Loucy (cell line): Measurements from ENCODE around the gene GMIP.

Experiments used
- H2AFZ ChIP-seq: fragments of 200-600 bp; sonication (generic); 2 replicates; pipeline ENCODE4 v1.6.0; 2016; ENCODE audit warnings: antibody characterized with exemption, mild to moderate bottlenecking, low read length, moderate library complexity
- H3F3A ChIP-seq: fragments of 200-600 bp; 2 replicates; pipeline ENCODE4 v1.6.0; 2016; ENCODE audit warnings: antibody characterized with exemption, low read depth, mild to moderate bottlenecking
- H3K27me3 ChIP-seq: fragments of 200-600 bp; sonication (generic); 2 replicates; pipeline ENCODE4 v1.6.1; 2014; ENCODE audit warnings: low read length, mild to moderate bottlenecking; ENCODE audit not compliant: insufficient read depth, poor library complexity, severe bottlenecking
- H3K36me3 ChIP-seq: fragments of 200-600 bp; sonication (generic); 2 replicates; pipeline ENCODE4 v1.6.1; 2016; ENCODE audit warnings: low read length; ENCODE audit not compliant: insufficient read depth
- H3K4me1 ChIP-seq: fragments of 200-600 bp; sonication (generic); 2 replicates; pipeline ENCODE4 v1.5.1; 2014; ENCODE audit warnings: low read length, mild to moderate bottlenecking; ENCODE audit not compliant: insufficient read depth, poor library complexity, severe bottlenecking
- H3K4me2 ChIP-seq: fragments of 200-600 bp; sonication (generic); 2 replicates; pipeline ENCODE4 v1.6.0; 2014; ENCODE audit warnings: antibody characterized with exemption, low read length, low read depth, mild to moderate bottlenecking; ENCODE audit not compliant: poor library complexity, severe bottlenecking
- H3K4me3 ChIP-seq: fragments of 200-600 bp; sonication (generic); 2 replicates; pipeline ENCODE4 v1.5.1; 2014; ENCODE audit warnings: low read length, mild to moderate bottlenecking, mixed read lengths; ENCODE audit not compliant: poor library complexity, severe bottlenecking
- H3K79me2 ChIP-seq: fragments of 200-600 bp; sonication (generic); 2 replicates; pipeline ENCODE4 v1.6.1; 2014; ENCODE audit warnings: low read length; ENCODE audit not compliant: insufficient read depth
- H3K9ac ChIP-seq: fragments of 200-600 bp; sonication (generic); 2 replicates; pipeline ENCODE4 v1.6.0; 2014; ENCODE audit warnings: mild to moderate bottlenecking, low read depth, low read length, moderate library complexity; ENCODE audit not compliant: poor library complexity, severe bottlenecking
- H3K9me2 ChIP-seq: fragments of 200-600 bp; sonication (generic); replicated peaks from 2 replicates; pipeline ENCODE4 v1.6.1; 2016; ENCODE audit warnings: low read depth, low read length, mixed read lengths
- H3K9me3 ChIP-seq: fragments of 200-600 bp; sonication (generic); 2 replicates; pipeline ENCODE4 v1.6.1; 2014; ENCODE audit warnings: mild to moderate bottlenecking, antibody characterized with exemption, low read length, low read depth; ENCODE audit not compliant: insufficient read depth
- H4K20me1 ChIP-seq: fragments of 200-600 bp; sonication (generic); 2 replicates; pipeline ENCODE4 v1.6.0; 2014; ENCODE audit warnings: antibody characterized with exemption, low read length, mild to moderate bottlenecking; ENCODE audit not compliant: insufficient read depth, poor library complexity, severe bottlenecking
- CTCF ChIP-seq: fragments of 200-600 bp; sonication (generic); conservative IDR thresholded peaks from 2 replicates; pipeline ENCODE4 v1.5.1; 2014; ENCODE audit warnings: mild to moderate bottlenecking, antibody characterized with exemption, low read length
- EZH2phosphoT487 ChIP-seq: fragments of 200-600 bp; IDR thresholded peaks from 2 replicates; pipeline ENCODE4 v1.6.1; 2018; ENCODE audit warnings: antibody characterized with exemption, mild to moderate bottlenecking, moderate library complexity, borderline replicate concordance

Gene GMIP

GRCh38 chr19:19606021-19606420 lies 37.4 kb downstream of the GMIP start:
- H3K79me2 ChIP-seq = no peaks in the 10 kb centered on the region
- no peaks in the 10 kb centered on the region for H3F3A ChIP-seq
- no peaks in the 10 kb centered on the region for H4K20me1 ChIP-seq
- H3K4me1 ChIP-seq = peaks cover 4% of the 10 kb centered on the region
- H3K27me3 ChIP-seq = no peaks in the 10 kb centered on the region
- H3K4me3 ChIP-seq = no peak overlapping the region
- TF ChIP-seq CTCF (no peak), EZH2phosphoT487 (no peak)
- H2AFZ ChIP-seq = peak overlapping the region; percentile 58
- H3K36me3 ChIP-seq = no peaks in the 10 kb centered on the region
- no peaks in the 10 kb centered on the region for H3K9me3 ChIP-seq
- peak overlapping the region; percentile 26 for H3K4me2 ChIP-seq
- no peak overlapping the region for H3K9ac ChIP-seq
- no peaks in the 10 kb centered on the region for H3K9me2 ChIP-seq

DNA sequence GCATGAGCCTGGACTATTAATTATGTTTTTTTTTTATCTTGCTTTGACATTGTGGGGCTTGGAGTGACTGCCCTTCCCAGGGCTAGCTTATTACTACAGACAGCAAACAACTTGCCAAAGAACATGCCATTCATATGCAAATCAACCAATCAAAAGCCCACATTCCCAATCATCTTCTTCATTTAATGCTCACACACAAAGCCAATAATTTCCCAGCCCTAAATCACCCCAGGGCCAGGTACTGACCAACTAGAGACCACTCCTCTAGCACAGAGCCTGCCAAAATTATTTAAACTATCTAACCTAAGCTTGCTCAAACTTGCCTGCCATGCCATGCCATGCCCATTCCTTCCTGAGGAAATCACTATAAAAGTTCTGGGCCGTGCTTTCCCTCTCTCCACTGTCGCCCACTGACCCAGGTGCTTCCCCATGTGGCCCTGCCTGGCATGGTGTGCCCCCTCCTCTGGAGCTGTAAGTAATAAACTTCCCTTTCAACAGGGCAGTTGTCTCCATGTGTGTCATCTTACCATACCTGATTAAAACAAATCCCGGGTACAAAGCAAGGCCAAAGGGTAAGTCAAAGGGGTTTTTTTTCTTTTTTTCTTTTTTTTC lies 40.6 kb downstream of the GMIP start:
- H3K36me3 ChIP-seq = no peaks in the 10 kb centered on the region
- peaks cover 4% of the 10 kb centered on the region for H3K4me1 ChIP-seq
- H3F3A ChIP-seq = no peaks in the 10 kb centered on the region
- H4K20me1 ChIP-seq = no peaks in the 10 kb centered on the region
- no peak overlapping the region for H2AFZ ChIP-seq
- TF ChIP-seq CTCF (no peak), EZH2phosphoT487 (no peak)
- H3K79me2 ChIP-seq = no peaks in the 10 kb centered on the region
- no peak overlapping the region for H3K4me3 ChIP-seq
- H3K9ac ChIP-seq = no peak overlapping the region
- no peaks in the 10 kb centered on the region for H3K9me3 ChIP-seq
- H3K9me2 ChIP-seq = no peaks in the 10 kb centered on the region
- H3K27me3 ChIP-seq = no peaks in the 10 kb centered on the region
- no peak overlapping the region for H3K4me2 ChIP-seq

- Histone ChIP-seq H4K20me1 (no peaks in the 10 kb centered on the region), H3K4me2 (no peak overlapping the region), H3K9ac (no peak overlapping the region), H3K9me2 (no peaks in the 10 kb centered on the region), H3K4me1 (peaks cover 4% of the 10 kb centered on the region), H2AFZ (no peak overlapping the region), H3K9me3 (no peaks in the 10 kb centered on the region), H3K27me3 (no peaks in the 10 kb centered on the region), H3K79me2 (no peaks in the 10 kb centered on the region), H3K36me3 (no peaks in the 10 kb centered on the region), H3F3A (no peaks in the 10 kb centered on the region), H3K4me3 (no peak overlapping the region)
- no peak for TF ChIP-seq EZH2phosphoT487
- no peak for TF ChIP-seq CTCF
These were observed 41.2 kb downstream of the GMIP start for GRCh38 chr19:19602136-19602712.
